GM18951 (cell line): Measurements from ENCODE around the gene C9orf78.

Experiments
- POLR2A ChIP-seq: IDR thresholded peaks from 4 replicates; pipeline ENCODE4 v1.6.1; 2011; ENCODE audit warnings: mild to moderate bottlenecking; ENCODE audit not compliant: insufficient read length, insufficient read depth; ENCODE audit errors: extremely low read depth
- in situ Hi-C: fragments of 300-500 bp; cut with MboI; formaldehyde crosslinking; loops from one replicate; pipeline ENCODE4 v1.12.0; 2022; ENCODE audit warnings: low sequenced_read_pairs, mixed read lengths, inconsistent platforms; ENCODE audit not compliant: unreplicated experiment

Gene C9orf78

GRCh38 chr9:129874261-129875101 is 39.4 kb upstream of the C9orf78 start:
- in situ Hi-C loops = no loop called here

GRCh38 chr9:129873563-129874190 is 38.6 kb upstream of the C9orf78 start:
- in situ Hi-C loops = no loop called here
- no peak for TF ChIP-seq POLR2A

More at GRCh38 chr9:129874261-129875101, 39.4 kb upstream of the C9orf78 start:
- no peak for TF ChIP-seq POLR2A

GRCh38 chr9:129871046-129871445 is 36.0 kb upstream of the C9orf78 start:
- in situ Hi-C loops = no loop called here
- no peak for TF ChIP-seq POLR2A

DNA sequence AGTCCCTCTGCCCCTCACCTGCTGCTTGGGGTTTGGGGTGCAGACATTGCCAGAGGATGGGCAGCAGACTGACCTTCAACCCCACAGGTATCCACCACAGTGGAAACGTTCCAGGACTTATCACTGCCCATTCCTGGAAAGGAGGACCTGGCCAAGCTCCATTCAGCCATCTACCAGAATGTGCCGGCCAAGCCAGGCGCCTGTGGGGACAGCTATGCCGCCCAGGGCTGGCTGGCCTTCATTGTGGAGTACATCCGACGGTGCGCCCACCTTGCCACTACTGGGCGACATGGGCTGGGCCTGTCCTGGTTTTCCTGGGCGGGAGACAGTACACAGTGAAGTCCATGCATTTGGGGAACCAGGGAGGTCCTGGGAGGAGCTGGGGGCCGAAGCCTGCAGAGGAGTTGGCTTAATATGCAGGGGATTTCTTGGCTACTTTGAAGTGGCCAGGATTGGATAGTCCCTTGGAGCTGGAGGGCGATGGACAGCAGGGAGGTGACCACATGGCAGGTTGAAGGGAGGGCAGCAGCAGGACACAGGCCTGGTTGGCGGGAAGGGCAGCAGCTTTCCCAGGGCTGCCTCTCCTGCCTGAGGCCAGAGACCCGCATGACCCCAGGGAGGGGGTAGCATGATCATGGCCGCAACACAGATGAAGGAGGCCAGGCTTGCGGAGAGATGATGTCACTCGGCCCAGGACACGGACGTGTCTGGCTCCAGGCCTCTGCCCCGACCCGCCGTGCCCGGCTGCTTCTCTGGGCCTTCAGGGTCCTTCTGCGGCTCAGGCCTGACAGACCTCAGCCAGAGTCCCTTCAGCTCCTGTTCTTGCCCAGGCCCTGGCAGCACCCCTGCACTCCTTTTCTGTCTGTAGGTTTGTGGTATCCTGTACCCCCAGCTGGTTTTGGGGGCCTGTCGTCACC is 34.8 kb upstream of the C9orf78 start:
- in situ Hi-C loops = no loop called here
- TF ChIP-seq POLR2A = no peak

- TF ChIP-seq POLR2A = no peak
- in situ Hi-C loops = no loop called here
Measured at GRCh38 chr9:129868872-129869486, 33.9 kb upstream of the C9orf78 start.

DNA sequence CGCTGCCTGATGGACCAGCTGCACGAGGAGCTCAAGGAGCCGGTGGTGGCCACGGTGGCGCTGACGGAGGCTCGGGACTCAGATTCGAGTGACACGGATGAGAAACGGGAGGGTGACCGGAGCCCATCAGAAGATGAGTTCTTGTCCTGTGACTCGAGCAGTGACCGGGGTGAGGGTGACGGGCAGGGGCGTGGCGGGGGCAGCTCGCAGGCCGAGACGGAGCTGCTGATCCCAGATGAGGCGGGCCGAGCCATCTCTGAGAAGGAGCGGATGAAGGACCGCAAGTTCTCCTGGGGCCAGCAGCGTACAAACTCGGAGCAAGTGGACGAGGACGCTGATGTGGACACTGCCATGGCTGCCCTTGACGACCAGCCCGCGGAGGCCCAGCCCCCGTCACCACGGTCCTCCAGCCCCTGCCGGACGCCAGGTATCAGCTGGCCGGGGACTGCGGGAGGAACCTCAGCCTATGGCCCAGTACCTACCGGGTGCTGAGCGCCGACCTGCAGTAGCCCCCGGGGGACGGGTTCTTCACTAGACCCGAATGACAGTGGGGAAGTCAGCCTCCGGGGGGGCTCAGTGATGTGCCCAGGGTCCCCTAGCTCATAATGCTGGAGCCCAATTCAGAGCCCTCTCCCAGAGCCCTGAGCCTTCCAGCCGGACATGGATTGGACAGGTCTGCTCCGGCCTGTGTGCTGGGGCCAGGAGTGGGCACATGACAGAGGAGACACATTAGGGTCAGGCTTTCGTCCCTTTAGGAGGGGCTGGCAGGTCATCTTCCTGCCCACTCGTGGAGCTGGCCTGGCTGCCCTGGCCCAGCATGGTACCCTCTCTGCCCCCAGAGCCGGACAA is 33.2 kb upstream of the C9orf78 start:
- no peak for TF ChIP-seq POLR2A
- in situ Hi-C loops = no loop called here

DNA sequence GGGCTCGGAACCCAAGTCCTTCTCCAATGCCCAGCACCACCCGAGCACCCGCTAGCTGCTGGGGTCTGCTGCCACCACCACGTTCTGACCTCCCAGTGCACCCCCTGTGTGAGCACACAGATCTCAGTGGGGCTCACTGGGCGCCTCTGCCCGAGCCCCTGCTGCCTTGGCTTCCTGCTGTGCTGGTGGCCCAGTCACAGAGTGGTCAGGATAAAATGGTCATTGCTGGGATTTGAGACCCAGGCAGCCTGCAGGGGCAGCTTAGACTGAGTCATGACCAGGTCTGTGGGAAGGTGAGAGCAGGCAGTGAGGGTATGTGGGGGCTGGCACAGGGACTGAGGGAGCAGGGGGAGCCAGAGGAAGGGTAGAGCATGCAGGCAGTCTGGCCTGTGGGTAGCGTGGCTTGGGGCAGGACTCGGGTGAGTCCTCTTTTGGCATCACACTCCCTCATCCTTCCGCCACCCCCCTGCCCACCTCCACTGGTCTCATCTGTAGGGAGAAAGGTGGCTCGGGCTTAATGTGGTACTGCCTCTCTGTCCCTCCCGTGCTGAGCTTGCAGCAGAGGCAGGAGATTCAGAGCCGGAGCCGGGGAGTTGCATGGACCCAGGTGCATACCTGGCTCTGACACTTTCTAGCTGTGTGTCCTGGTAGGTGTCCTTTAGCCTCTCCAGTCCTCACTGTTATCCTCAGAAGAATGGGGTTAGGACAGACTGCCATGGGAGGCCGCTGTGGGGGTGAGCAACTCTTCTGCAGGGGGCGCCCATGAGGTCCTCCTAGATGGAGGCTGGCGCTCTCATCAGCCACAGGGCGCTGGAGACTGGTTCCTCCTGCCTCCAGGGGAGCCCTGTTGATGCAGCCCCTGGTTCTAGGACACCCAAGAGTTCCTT is 32.3 kb upstream of the C9orf78 start:
- TF ChIP-seq POLR2A = no peak
- in situ Hi-C loops = no loop called here

DNA sequence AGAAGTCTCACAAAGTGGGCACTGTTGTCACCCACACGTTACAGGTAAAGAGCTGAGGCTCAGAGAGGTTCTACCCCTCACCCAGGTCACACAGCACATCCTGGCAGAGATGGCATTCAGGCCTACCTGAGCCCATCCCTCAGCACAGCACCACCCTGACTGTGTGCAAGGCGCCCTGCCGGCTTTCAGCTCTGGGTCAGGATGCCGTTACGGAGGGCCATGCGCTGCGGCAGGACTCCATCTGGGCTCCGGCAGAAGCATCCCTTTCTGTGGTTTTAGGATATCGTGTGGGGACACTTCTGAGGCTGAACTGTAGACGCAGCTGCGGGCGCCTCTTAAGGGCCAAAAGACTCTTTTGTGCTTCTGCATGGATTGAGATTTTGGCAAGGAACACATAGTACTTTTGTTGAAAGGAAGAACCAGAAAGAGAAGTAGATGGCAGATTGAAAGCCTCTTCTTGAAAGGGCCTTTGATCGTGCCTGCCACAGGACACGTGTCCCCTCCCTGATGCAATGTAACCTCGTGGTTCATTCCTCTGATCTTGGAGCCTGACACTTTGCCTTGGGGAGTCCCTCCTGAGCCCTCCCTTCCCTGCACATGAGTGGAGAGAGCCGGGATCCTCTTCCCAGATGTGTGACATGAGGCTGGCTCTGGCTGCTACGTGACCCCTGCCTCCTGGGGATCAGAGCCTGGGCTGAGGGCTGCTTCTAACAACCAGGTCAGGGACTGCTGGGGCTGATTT is 31.5 kb upstream of the C9orf78 start:
- in situ Hi-C loops = no loop called here
- TF ChIP-seq POLR2A = no peak

GRCh38 chr9:129865668-129866320 is 30.7 kb upstream of the C9orf78 start:
- in situ Hi-C loops = no loop called here
- no peak for TF ChIP-seq POLR2A

DNA sequence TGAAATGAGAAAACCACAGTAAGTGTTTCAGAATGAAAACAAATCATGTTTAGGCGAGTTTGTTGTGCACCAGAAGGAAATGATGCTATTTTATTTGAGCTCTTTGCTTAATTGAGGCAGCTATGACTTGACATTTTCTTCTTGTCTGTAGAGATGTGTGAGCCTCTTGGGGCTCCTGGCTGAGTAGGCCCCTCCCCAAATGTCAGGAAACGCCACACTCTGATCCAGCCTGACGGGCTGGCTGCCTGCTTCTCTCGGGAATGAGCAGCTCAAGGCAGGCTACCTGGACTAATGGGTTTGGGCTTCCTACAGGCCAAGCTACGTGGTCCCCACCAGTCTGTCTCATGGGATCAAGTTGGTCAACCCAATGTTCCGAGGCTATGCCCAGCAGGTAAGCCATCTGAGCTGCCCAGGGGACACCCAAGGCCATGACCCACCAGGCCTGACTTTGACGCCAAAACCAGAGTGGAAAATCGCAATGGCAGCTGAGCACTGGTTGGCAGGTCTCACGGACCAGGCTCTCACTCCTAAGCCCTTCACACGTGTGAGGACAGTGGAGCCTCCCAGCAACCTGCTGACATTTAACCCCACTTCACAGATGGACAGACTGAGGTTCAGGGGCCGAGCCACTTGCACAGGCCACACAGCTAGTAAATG is 30.0 kb upstream of the C9orf78 start:
- TF ChIP-seq POLR2A = no peak
- in situ Hi-C loops = no loop called here
